ENCODE data around the gene ADGRG2.
"Not testable (repeated sequence)": the region's sequence is repeated elsewhere in the genome, so short reads cannot be mapped to it uniquely, and the experiment has no call there.

Gene ADGRG2

GRCh38 chrX:19059067-19059466 is 63.2 kb downstream of the ADGRG2 start:
- DNase-seq = no peak
- TF ChIP-seq GATA1 (IDR thresholded peaks at IDR 0.05; ENCODE audit: low read depth, low read length) = no peak
- no peak for TF ChIP-seq POLR2A (IDR thresholded peaks at IDR 0.05; ENCODE audit: low read length)

DNA sequence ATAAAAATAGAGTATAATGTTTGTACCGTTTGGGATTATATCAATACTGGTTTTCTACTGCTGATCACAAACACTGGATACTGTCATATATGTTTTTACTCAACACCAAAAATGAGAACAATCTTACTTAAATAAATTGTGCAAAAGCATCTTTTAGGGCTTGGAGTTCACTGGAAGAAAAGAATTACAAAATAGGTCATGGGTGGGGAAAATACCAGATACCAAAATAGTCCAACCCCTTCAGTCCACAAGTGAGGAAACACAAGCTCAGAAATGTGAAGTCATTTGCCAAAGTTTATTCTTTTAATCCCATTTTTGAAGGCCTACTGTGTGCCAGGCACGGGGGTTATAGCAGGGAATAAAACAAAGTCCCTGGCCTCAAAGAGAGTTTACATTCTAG is 64.4 kb downstream of the ADGRG2 start:
- DNase-seq = no peak

GRCh38 chrX:19049110-19049509 is 73.2 kb downstream of the ADGRG2 start:
- DNase-seq = no peak
- TF ChIP-seq GATA1 (IDR thresholded peaks at IDR 0.05; ENCODE audit: low read depth, low read length) (no peak), POLR2A (IDR thresholded peaks at IDR 0.05; ENCODE audit: low read length) (no peak)

More for the DNA sequence above, 64.4 kb downstream of the ADGRG2 start:
- TF ChIP-seq POLR2A (IDR thresholded peaks at IDR 0.05; ENCODE audit: low read length) (no peak), GATA1 (IDR thresholded peaks at IDR 0.05; ENCODE audit: low read depth, low read length) (no peak)

DNA sequence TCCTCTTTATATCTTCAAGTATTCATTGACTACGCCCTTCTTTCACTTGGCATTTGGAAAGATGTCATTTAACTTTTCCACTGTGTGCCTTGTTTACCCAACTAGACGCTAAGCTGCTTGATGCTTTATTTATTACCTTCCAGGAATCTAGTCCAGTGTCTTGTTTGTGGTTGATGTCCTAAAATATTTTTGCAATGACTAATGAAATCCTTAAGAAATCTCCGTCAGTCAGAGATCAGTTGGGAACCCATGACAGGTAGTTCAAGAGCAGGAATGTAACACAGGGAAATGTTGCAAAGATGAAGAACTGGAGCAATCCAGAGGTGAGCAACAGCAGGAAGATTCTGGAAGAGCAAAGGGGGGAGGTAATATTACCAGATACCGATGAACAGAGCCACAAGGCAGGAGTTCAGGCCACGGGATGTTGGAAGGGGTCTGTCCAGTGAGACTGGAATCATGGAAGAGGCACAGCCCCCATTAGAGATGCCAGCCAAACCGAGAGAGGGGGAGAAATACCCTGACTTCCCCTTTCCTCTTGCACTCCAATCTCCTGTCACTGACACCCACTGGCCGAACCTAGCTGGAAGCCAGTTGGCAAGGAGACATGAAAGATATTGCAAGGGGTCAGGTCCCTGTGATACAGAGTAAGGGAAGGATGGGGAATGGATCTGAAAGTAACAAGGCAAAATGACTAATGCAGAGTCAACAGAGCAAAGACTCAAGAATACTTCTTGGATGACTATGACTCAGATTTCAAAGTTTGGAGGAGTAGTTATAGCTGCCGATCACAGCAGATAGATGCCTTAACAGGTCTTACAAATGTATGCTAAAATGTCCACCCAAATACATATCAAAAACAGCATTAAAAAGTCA is 75.7 kb downstream of the ADGRG2 start:
- DNase-seq = no peak
- no peak for TF ChIP-seq POLR2A (IDR thresholded peaks at IDR 0.05; ENCODE audit: low read length)
- TF ChIP-seq GATA1 (IDR thresholded peaks at IDR 0.05; ENCODE audit: low read depth, low read length) = no peak

- no peak for TF ChIP-seq GATA1 (IDR thresholded peaks at IDR 0.05; ENCODE audit: low read depth, low read length)
- no peak for TF ChIP-seq POLR2A (IDR thresholded peaks at IDR 0.05; ENCODE audit: low read length)
- peak; percentile 0 to 7 for DNase-seq
These were observed 81.9 kb downstream of the ADGRG2 start for GRCh38 chrX:19040373-19040772.

DNA sequence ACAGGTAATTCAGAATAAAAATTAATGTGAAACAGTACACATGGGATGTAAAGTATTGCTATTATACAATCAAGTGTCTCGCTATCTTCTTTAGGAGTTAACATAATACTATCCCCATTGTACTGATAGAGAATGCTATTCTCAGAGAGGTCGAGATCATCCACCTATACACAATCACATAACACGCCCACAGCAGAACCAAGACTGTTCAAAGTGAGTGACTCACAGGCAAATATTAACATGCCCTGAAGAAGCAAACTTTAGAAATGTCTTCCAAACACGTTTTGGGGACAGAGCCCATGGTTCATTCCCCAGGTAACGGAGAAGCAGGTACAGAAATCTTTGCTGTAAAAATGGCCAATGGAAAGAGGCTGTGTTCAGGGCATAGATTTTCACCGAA is 88.2 kb downstream of the ADGRG2 start:
- DNase-seq = no peak
- no peak for TF ChIP-seq POLR2A (IDR thresholded peaks at IDR 0.05; ENCODE audit: low read length)

- TF ChIP-seq GATA1 (IDR thresholded peaks at IDR 0.05; ENCODE audit: low read depth, low read length) (no peak), POLR2A (IDR thresholded peaks at IDR 0.05; ENCODE audit: low read length) (no peak)
- no peak for DNase-seq
These were observed 91.5 kb downstream of the ADGRG2 start for GRCh38 chrX:19030805-19031204.

GRCh38 chrX:19028560-19028959 is 93.7 kb downstream of the ADGRG2 start:
- no peak for DNase-seq
- TF ChIP-seq POLR2A (IDR thresholded peaks at IDR 0.05; ENCODE audit: low read length) (no peak), GATA1 (IDR thresholded peaks at IDR 0.05; ENCODE audit: low read depth, low read length) (no peak)

DNA sequence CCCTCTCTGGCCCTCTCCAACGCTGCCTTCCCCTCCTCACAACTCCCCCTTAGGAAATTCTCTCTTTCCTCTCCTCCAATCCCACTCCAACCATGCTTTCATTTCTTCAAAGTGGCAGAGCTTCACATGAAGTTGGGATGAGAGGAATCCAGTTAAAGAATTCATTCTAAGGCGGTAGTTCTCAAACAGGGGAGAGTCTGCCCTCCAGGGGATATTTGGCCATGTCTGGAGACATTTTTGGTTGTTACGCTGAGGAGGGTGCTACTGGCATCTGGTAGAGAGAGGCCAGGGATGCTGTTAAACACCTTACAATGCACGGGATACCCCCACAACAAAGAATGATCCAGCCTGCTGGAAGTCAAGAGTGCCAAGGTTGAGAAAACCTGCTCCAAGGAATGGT is 97.9 kb downstream of the ADGRG2 start:
- TF ChIP-seq POLR2A (IDR thresholded peaks at IDR 0.05; ENCODE audit: low read length) = no peak
- TF ChIP-seq GATA1 (IDR thresholded peaks at IDR 0.05; ENCODE audit: low read depth, low read length) = no peak
- DNase-seq = no peak

DNA sequence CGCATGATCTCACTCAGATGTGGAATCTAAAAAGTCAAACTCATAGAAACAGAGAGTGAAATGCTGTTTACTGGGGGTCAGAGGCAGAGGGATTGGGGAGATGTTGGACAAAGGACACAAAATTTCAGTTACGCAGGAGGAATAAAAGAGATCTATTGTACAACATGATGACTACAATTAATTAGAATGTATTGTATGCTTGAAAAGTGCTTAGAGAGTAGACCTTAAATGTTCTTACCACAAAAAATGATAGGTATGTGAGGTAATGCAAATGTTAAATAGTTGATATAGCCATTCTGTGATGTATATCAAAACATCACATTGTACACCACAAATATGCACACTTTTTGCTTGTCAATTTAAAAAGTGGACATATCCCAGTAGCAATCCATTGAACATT is 102.3 kb downstream of the ADGRG2 start:
- no peak for TF ChIP-seq GATA1 (IDR thresholded peaks at IDR 0.05; ENCODE audit: low read depth, low read length)
- TF ChIP-seq POLR2A (IDR thresholded peaks at IDR 0.05; ENCODE audit: low read length) = no peak
- no peak for DNase-seq

DNA sequence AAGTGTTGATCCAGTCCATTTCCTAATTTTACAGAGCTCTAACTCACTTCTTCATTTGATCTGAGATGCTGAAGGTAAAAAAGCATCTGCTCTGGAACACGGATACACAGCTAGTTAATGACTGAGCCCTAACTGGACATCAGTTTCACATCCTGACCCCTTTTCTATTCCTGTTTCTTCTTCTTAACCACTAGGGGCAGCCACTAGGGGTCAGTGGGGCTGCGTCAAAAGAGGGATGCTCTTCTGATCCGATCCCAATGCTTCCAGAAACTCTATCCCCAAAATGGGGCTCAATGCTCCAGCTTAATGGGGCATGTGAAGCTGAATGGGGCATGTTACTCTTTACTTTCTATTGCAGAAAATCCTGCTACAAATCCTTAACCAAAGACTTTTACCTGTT is 105.0 kb downstream of the ADGRG2 start:
- no peak for TF ChIP-seq GATA1 (IDR thresholded peaks at IDR 0.05; ENCODE audit: low read depth, low read length)
- no peak for TF ChIP-seq POLR2A (IDR thresholded peaks at IDR 0.05; ENCODE audit: low read length)
- peak; percentile 1 to 16 for DNase-seq

- not testable (repeated sequence) for DNase-seq
These were observed 105.7 kb downstream of the ADGRG2 start for GRCh38 chrX:19016614-19017013.

DNA sequence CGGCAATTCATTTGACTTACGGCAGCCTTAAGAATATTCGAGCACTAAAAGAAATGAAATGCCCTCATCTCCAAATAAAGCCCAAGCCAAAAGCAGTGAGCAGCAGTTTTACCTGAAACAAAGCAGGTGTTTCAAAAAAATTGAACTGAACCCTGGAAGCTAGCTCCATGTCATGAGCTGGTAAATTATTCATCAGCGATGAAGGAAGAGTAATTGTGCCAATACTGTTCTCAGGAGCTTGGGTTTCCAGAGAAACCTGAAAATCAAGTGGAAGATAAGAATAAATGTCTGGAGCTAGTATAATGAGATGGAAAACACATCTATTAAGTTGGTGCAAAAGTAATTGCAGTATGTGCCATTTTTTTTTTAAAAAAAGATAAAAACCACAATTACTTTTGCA is 114.4 kb downstream of the ADGRG2 start:
- DNase-seq = no peak
- no peak for TF ChIP-seq POLR2A (IDR thresholded peaks at IDR 0.05; ENCODE audit: low read length)
- no peak for TF ChIP-seq GATA1 (IDR thresholded peaks at IDR 0.05; ENCODE audit: low read depth, low read length)

DNA sequence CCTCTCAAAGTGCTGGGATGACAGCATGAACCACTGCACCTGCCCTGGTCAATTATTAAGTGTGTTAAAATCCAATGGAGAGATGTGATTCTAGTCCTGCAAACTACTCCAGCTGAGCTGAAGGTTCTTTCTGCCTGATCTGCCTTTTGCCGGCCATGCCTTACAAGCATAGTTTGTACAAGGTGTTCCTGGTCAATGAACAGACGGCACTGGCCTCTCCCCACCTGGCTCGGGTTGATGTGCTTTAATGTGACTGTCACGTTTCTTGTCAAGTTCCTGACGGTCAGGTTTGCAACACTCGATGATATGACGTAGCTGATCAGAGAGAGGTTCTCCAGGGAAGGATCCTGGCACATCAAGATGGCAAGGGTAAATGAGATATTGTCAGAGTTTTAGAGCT is 115.3 kb downstream of the ADGRG2 start:
- TF ChIP-seq POLR2A (IDR thresholded peaks at IDR 0.05; ENCODE audit: low read length) = no peak
- no peak for TF ChIP-seq GATA1 (IDR thresholded peaks at IDR 0.05; ENCODE audit: low read depth, low read length)
- no peak for DNase-seq

- TF ChIP-seq POLR2A (IDR thresholded peaks at IDR 0.05; ENCODE audit: low read length) = no peak
- no peak for TF ChIP-seq GATA1 (IDR thresholded peaks at IDR 0.05; ENCODE audit: low read depth, low read length)
- no peak for DNase-seq
These were observed 116.4 kb downstream of the ADGRG2 start for GRCh38 chrX:19005909-19006308.
